SU-DHL-6 (cell line): ENCODE results near the gene ZBTB49.

ENCODE experiments used
- H2AFZ ChIP-seq: fragments of 200-600 bp; sonication (generic); 2 replicates; pipeline ENCODE4 v1.6.1; 2014; ENCODE audit warnings: low read depth, mild to moderate bottlenecking, moderate library complexity, mixed read lengths, antibody characterized with exemption, low read length; ENCODE audit not compliant: severe bottlenecking
- H3F3A ChIP-seq: fragments of 200-600 bp; shearing (Covaris generic); 2 replicates; pipeline ENCODE4 v1.6.0; 2016; ENCODE audit warnings: antibody characterized with exemption, mild to moderate bottlenecking; ENCODE audit not compliant: insufficient read depth
- H3K27ac ChIP-seq: fragments of 200-600 bp; sonication (generic); 2 replicates; pipeline ENCODE4 v1.5.1; 2016; ENCODE audit warnings: low read depth, mild to moderate bottlenecking, low read length, moderate library complexity, mixed read lengths
- H3K27me3 ChIP-seq: fragments of 200-600 bp; sonication (generic), shearing (Covaris generic); 2 replicates; pipeline ENCODE4 v1.6.0; 2014; ENCODE audit warnings: mild to moderate bottlenecking, low read length
- H3K36me3 ChIP-seq: fragments of 200-600 bp; sonication (generic); 2 replicates; pipeline ENCODE4 v1.6.1; 2014; ENCODE audit warnings: mild to moderate bottlenecking, low read length, mixed read lengths
- H3K4me2 ChIP-seq: fragments of 300-600, 200-600 bp; shearing (Covaris generic), sonication (generic); 2 replicates; pipeline ENCODE4 v1.6.0; 2014; ENCODE audit warnings: low read length, low read depth, mild to moderate bottlenecking; ENCODE audit not compliant: poor library complexity, severe bottlenecking
- H3K4me3 ChIP-seq: fragments of 200-600 bp; sonication (generic); 2 replicates; pipeline ENCODE4 v1.5.1; 2014; ENCODE audit warnings: antibody characterized with exemption, low read length, mild to moderate bottlenecking, mixed read lengths; ENCODE audit not compliant: insufficient read depth, poor library complexity, severe bottlenecking
- H3K79me2 ChIP-seq: fragments of 200-600 bp; sonication (generic); 2 replicates; pipeline ENCODE4 v1.6.1; 2014; ENCODE audit warnings: mild to moderate bottlenecking, low read length, moderate library complexity; ENCODE audit not compliant: insufficient read depth
- H3K9ac ChIP-seq: fragments of 200-600 bp; sonication (generic); 2 replicates; pipeline ENCODE4 v1.7.0; 2014; ENCODE audit warnings: mild to moderate bottlenecking, low read length
- H3K9me2 ChIP-seq: fragments of 200-600 bp; sonication (generic); replicated peaks from 2 replicates; pipeline ENCODE4 v1.6.1; 2014; ENCODE audit warnings: low read length; ENCODE audit not compliant: insufficient read depth
- H3K9me3 ChIP-seq: fragments of 200-600 bp; sonication (generic); 2 replicates; pipeline ENCODE4 v1.6.1; 2014; ENCODE audit warnings: low read length, mixed read lengths; ENCODE audit not compliant: insufficient read depth
- H4K20me1 ChIP-seq: fragments of 200-600 bp; sonication (generic); 2 replicates; pipeline ENCODE4 v1.6.1; 2014; ENCODE audit warnings: low read depth, mild to moderate bottlenecking, antibody characterized with exemption, low read length, moderate library complexity, mixed read lengths
- CTCF ChIP-seq: fragments of 200-600 bp; sonication (generic); IDR thresholded peaks from one replicate; pipeline ENCODE4 v1.5.1; 2017; ENCODE audit warnings: antibody characterized with exemption, mild to moderate bottlenecking, low read length, moderate library complexity; ENCODE audit not compliant: insufficient read depth, poor library complexity, severe bottlenecking
- EZH2phosphoT487 ChIP-seq: fragments of 200-600 bp; sonication (generic), shearing (Covaris generic); conservative IDR thresholded peaks from 2 replicates; pipeline ENCODE4 v1.6.1; 2018; ENCODE audit warnings: mild to moderate bottlenecking, antibody characterized with exemption, low read length, moderate library complexity, mixed read lengths

ZBTB49 gene

GRCh38 chr4:4341861-4342650 lies 52.0 kb downstream of the ZBTB49 start:
- Histone ChIP-seq H3K4me3 (peak overlapping the region; percentile 31), H3K27me3 (no peaks in the 10 kb centered on the region), H3K79me2 (no peaks in the 10 kb centered on the region), H3K27ac (peak overlapping the region; percentile 97), H3K9me2 (no peaks in the 10 kb centered on the region), H3K9ac (peak overlapping the region; percentile 62), H3K36me3 (no peaks in the 10 kb centered on the region), H3K4me2 (peak overlapping the region; percentile 74), H4K20me1 (no peaks in the 10 kb centered on the region), H2AFZ (no peak overlapping the region), H3K9me3 (no peaks in the 10 kb centered on the region), H3F3A (peaks cover 51% of the 10 kb centered on the region)
- no peak for TF ChIP-seq EZH2phosphoT487
- no peak for TF ChIP-seq CTCF

GRCh38 chr4:4343038-4343437 lies 53.0 kb downstream of the ZBTB49 start:
- TF ChIP-seq CTCF = no peak
- TF ChIP-seq EZH2phosphoT487 = no peak
- H2AFZ ChIP-seq = peak overlapping the region; percentile 18

GRCh38 chr4:4344915-4345527 lies 55.0 kb downstream of the ZBTB49 start:
- Histone ChIP-seq H2AFZ (no peak overlapping the region), H3F3A (peaks cover 50% of the 10 kb centered on the region), H3K79me2 (no peaks in the 10 kb centered on the region), H4K20me1 (no peaks in the 10 kb centered on the region), H3K9ac (peak overlapping the region; percentile 62), H3K4me3 (no peak overlapping the region), H3K4me2 (peak overlapping the region; percentile 74), H3K36me3 (no peaks in the 10 kb centered on the region), H3K27me3 (no peaks in the 10 kb centered on the region), H3K27ac (peak overlapping the region; percentile 97), H3K9me2 (no peaks in the 10 kb centered on the region), H3K9me3 (no peaks in the 10 kb centered on the region)
- TF ChIP-seq CTCF (no peak), EZH2phosphoT487 (no peak)

More at GRCh38 chr4:4343038-4343437, 53.0 kb downstream of the ZBTB49 start:
- no peaks in the 10 kb centered on the region for H3K9me2 ChIP-seq
- H3K27me3 ChIP-seq = no peaks in the 10 kb centered on the region
- H3K79me2 ChIP-seq = no peaks in the 10 kb centered on the region
- no peaks in the 10 kb centered on the region for H3K36me3 ChIP-seq
- H3K4me3 ChIP-seq = peak overlapping the region; percentile 31
- H3K27ac ChIP-seq = peak overlapping the region; percentile 97
- peak overlapping the region; percentile 74 for H3K4me2 ChIP-seq
- no peaks in the 10 kb centered on the region for H4K20me1 ChIP-seq
- H3F3A ChIP-seq = peaks cover 50% of the 10 kb centered on the region
- no peaks in the 10 kb centered on the region for H3K9me3 ChIP-seq
- H3K9ac ChIP-seq = peak overlapping the region; percentile 62
